Activated T-cell treated with anti-CD3 and anti-CD28 coated beads for 4 hours (primary cell): ENCODE measurements around the gene WDR81.

Source experiments
- DNase-seq: peaks from one replicate; pipeline ENCODE4 v3.0.0-alpha.2; 2020

WDR81 gene

DNA sequence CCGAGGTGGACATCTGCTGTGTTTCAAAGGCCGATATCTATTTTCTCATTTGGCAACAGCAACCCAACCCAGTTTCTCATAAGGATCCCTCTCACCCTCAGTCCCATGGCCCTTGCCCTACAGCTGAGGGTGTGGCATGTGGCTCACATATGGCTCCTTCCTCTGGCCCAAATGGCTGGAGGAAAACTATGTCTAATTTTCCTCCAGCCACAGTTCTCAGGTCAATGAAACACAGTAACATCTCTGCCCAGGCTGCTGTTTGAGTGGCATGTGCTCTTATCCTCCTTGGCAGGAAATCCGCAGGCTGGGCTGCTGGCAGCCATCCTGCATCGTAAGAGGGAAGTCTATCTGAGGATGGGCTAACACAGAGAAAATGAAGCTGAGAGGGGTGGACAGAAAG is 61.4 kb downstream of the WDR81 start:
- no peak for DNase-seq

- DNase-seq: no peak
These were observed 62.2 kb downstream of the WDR81 start for GRCh38 chr17:1786708-1787107.

DNA sequence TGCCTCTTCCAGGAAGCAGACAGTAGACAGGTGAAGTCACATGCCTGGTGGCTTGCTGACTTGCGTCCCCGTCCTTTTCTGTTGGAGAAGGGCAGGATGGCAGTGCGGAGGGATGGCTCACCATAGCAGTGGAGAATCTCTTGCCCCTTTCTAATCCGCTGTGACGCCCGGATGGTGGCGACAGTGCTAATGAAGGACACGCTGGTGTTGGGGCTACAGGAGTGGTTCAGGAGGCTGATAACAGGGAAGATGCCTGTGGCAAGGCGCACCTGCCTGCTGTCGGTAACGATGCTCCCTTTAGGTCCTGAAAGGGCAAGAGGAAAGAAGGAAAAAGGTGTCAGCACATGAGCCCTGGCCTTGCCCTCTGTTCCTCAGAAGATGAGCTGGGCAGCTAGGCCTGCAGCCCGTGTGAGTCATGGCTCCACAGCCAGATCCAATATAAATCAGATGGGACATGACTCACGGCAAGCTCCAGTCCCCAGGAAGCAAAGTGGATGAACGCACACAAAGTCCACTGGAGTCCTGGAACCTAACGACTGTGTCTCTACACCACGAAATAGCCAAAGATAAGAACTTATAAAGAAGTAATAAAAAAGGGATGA is 62.9 kb downstream of the WDR81 start:
- DNase-seq: no peak
